NCI-H82 treated with DMSO at 0.1 percent for 48 hours (cell line): ENCODE results near the gene GBP2.
"Not testable (repeated sequence)": the region's sequence is repeated elsewhere in the genome, so short reads cannot be mapped to it uniquely, and the experiment has no call there.

ENCODE experiments used
- DNase-seq: peaks from one replicate; lab custom pipeline; 2025; ENCODE audit not compliant: unreplicated experiment; lab: John Stamatoyannopoulos, UW

The GBP2 gene

DNA sequence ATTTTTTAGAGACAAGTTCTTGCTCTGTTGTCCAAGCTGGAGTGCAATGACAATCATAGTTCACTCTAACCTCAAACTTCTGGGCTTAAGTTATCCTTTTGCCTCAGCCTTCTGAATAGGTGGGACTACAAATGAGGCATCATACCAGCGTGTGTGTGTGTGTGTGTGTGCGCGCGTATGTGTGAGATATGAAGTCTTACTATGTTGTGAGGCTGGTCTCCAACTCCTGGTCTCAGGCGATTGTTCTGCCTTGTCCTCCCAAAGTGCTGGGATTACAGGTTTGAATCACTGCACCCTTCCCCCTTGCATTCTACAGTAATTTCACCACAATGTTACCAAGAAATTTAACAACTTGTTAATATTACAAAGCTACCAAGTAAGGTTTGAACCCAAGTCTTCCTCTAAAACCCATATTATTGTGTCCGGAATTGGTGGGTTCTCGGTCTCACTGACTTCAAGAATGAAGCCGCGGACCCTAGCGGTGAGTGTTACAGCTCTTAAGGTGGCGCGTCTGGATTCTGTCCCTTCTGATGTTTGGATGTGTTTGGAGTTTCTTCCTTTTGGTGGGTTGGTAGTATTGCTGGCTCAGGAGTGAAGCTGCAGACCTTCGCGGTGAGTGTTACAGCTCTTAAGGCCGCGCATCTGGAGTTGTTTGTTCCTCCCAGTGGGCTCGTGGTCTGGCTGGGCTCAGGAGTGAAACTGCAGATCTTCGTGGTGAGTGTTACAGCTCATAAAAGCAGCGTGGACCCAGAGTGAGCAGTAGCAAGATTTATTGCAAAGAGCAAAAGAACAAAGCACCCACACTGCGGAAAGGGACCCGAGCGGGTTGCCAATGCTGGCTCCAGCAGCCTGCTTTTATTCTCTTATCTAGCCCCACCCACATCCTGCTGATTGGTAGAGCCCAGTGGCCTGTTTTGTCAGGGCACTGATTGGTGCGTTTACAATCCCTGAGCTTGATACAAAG, 970 bp upstream of the GBP2 start:
- not testable (repeated sequence) for DNase-seq

DNA sequence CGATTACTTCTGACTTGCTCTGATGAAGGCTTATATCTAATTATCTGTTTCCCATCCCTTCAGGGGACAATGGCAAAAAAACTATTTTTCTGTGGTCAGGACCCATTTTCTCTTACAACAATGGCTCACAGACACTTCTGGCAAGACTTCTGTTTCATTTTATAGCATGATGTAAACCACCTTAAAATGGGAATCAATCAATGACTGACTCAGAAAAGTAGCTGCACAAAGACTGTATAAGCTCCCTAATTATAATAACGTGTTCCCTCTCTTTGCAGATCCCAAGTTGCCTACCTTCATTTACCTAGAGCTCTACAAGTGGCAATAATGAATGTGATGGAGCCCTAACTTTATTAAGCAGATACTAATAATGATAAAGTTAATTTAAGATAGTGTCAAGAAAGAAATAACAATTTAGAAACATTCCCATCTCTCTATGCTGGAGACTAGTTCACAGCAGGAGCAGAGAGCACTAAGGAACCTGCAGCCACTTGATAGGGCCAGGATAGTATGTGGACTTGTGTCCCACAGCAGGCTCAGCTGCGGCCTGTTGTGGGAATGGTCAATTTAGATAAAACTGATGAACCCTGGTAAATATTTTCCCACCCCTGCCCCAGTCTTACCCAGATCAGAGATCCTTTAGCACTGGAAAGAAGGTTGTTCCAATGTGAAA, 538 bp downstream of the GBP2 start:
- DNase-seq: no peak

DNA sequence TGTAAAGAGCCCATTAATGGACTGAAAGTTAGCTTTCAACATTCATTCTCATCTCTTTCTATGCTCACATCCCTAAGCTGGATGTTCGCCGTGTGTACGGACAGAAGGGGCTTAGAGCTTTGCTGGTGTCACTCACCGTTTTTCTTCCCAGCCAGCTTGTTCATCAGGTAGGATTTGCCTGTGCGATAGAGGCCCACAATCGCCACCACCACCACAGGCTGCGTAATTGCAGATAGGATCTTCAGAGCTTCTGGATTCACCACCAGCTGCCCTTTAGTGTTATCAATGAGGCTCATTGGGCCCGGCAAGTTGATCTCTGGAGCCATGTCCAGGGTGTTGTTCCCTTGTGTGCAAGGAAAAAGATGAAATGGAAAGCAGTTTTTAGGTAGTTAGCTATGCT, 4.3 kb downstream of the GBP2 start:
- no peak for DNase-seq

DNA sequence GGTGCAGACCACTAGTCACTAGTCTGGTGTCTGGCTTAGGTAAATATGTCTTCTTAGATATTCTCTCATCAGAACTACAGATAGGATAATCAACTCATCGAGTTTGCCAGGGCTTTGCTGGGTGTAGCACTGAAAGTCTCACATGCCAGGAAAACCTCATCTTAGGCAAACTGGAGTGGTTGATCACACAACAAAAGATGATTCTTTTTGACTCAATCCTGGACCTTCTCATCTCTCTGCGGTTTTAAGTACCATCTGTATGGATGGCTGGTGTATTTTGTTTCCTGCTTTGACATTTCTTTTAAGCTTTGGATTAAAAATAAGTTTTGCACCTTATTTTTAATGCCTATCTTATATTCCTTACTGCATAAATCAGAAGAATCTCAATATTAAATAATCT, 11.3 kb downstream of the GBP2 start:
- DNase-seq: no peak

DNA sequence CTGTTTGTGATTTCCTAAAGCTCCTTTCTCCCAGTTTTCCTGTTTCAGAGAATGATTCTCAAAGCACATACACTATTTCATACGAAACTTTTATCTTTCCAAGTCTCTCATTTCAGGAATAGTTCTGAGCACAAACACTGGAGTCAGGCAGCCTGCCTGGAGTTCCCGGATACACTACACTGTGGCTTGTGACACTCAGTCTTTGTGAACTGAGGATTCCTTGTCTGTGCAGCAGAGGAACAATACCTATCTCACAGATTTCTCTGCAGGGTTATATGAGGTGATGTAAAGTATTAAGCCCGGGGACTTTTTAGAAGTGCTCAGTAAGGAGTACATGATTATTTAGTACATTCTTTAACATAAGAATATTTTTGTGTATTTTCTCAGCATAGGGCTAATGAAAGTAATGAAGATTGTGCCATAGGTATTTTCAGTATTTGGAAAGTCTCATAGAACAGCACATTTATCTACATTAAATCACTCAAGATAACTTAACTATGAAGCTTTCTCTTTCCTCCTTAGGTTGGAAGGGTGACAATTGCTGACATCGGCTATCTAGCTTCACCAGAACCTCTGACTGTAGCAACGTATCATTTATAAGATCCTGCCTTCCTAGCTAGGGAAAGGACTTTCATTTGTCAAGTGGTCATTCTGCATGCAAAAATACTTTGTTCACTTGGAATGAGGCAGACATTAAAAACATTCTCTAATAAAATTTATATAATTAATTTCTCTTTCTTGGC, 12.9 kb downstream of the GBP2 start:
- no peak for DNase-seq

DNA sequence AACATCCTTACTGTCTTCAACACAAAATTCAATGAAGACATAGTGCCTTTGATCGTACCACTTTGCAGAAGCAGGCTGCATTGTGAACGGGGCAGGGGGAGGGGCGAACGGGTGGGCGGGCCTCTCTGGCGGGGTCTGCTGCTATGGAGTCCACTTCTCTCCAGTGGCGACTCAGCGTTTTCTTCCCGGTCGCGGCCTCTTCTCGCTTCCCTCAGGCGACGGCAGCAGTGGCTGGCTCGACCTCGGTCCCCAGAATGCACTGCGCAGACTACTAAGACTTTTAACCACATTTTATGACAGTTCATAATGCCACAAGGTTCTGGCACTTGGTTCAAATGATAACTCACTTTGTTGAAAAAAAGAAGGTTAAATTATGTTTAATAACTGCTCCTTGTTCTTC, 21.2 kb downstream of the GBP2 start:
- no peak for DNase-seq

DNA sequence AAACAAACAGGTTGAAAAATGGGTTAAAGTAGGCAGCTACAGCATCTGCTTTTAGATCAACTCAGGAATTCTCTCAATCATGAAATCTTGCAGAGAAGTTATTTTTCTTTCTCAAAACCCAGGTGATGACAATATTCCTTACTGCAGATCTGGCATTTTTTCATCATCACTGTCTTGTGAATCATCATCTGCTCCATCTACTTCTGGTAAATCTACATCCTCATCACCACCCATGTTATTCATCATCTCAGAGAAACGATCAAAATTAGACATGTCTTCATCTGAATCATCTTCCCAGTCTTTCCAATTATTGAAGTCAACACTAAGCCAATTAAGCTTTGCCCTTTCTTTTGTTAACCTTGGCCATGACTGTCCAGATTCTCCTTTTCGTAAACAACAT, 21.8 kb downstream of the GBP2 start:
- DNase-seq: no peak

DNA sequence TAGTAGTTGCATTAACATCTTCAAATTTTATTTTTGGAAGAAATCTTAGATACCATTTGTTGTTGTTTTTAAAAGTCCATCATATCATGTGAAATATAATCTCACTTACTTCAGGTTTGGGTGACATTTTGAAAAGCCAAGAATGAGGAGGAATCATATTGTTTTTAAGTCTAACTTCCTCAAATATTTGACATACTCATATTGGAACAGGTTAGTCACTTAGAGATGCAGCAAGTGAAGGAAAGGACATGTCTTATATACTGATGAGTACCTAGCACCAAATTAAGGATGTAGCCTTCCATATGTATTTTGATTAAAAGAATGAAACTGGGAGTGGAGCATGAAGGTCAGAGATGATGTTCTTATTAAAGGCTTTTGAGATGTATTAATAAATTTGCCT, 23.9 kb downstream of the GBP2 start:
- DNase-seq: no peak

DNA sequence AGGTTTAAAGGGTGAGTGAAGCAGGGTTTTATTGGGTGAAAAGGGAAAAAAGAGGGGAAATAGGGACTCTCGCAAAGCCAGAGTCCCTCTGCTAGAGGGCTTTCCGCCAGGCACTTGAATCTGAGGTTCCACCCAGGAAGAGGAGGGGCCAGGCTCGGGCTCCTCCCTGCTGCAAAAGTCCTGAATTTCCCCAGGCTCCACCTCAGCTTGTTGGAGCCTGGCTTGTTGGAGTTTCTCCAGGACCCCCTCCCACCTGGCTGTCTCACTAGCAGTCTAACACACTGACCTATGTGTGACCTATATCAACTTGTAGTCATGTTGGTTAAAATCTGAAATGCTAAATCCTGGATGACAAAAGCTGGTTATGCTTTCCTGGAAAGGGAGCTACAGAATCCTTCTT, 25.5 kb downstream of the GBP2 start:
- DNase-seq: no peak

DNA sequence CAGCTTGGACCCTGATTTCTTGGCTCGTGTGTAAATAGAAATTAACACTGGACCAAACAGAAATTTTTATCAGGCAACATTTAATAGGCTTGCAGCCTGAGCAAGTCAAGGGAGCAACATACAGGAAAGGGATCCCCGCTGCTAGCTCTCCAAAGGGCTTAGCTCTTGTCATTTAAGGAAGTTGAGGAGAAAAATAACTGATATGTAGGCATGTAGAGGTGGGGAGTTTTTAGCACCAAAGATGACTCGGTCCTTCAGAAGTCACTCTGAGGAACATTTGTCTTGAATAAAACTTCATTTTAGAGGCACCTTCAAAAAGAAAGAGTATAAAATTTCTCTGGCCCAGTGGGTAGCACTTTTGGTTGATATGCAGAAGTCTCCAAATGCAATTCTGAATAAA, 27.1 kb downstream of the GBP2 start:
- DNase-seq: no peak

DNA sequence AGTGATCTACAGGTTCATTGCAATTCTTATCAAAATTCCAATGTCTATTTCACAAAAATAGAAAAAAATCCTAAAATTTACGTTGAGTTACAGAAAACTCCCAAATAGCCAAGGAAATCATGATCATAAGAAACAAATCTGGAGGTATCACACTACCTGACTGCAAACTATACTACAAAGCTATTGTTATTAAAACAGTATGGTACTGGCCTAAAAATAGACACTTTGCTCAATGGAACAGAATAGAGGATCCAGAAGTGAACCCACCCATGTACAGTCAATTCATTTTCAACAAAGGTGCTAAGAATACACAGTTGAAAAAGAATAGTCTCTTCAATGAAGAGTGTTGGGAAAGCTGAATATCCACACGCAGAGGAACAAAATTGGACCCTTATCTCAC, 30.2 kb downstream of the GBP2 start:
- DNase-seq: no peak

DNA sequence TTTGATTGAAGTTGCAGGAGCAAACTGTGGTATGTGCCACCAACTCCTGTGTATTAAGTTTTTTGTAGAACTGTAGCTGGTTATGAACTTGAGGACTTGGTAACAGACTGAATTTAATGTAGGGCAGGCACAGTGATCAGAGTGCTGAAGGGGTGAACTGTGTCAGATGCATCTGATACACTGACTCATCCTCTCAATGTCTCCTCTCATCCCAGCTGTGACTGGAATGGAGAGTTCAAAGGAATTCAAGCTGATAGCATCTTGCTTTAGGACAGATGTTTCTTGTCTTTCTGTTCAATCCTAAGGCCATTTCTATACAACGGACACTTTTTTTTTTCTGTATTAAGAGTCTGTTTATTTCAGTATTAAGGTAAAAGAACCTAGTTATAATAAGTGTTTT, 36.0 kb downstream of the GBP2 start:
- no peak for DNase-seq

DNA sequence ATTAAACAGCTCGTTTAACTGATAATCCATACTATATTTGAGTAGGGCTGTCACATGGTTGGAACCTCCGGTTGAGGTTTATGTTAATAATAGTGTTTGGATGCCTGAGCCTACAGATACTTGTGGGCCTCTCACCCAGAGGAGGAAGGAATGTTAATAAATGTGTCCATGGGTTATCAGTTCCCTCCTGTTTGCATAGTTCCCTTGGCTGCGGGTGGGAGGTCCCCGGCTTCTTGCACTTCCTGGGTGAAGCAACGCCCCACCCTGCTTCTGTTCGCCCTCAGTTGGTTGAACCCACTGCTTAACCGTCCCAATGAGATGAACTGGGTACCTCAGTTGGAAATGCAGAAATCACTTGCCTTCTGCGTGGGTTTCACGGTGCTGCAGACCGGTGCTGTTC, 37.3 kb downstream of the GBP2 start:
- DNase-seq: no peak

DNA sequence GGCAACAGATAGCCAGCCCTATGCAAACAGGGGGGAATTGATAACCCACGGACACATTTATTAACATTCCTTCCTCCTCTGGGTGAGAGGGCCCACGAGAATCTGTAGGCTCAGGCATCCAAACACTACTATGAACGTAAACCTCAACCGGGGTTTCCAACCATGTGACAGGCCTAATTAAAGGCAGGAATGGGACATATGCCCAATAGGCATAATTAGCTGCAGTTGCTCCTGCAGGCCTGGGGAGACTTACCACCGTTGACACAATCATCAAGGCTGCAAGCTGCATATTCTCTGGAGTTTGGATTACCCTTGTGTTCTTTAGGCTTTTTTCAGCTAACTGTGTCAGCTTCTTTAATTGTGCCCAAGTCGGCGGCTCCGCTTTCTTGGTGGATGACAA, 38.7 kb downstream of the GBP2 start:
- no peak for DNase-seq

DNA sequence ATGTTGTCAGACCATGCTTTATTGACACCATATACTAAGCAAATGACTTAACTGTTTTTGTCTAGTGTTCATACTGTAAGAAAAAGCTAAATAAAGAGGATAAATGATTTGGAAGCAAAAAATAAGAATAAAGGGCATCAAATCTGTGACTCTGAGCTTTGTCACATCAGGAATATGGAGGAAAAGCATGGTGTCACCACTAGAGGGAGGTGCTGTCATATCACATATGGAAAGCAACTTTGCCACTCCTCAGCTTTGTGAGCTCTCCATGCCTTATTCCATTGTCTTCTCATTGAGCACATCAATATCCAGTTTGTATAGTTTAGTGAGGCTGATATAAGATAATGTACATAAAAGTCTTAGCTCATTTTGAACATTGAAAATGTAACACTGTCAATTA, 40.1 kb downstream of the GBP2 start:
- DNase-seq: no peak

DNA sequence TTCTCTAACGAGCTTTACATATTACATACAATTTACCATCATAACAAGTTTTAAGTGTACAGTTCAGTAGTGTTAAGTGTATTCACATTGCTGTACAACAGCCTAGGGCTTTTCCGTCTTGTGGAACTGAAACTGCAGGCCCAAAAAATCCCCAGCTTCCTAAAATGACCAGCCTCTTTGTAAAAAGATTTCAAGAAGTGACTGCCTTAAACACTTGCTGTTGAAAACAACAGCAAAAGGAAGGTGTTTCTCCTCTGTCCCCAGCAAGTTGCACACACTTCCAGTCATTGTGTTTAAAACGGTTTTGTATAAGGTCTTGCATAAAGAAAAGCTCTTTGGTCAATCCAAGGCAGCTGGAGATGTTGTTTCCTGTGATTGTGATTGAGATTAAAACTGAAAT, 44.9 kb downstream of the GBP2 start:
- DNase-seq: no peak

DNA sequence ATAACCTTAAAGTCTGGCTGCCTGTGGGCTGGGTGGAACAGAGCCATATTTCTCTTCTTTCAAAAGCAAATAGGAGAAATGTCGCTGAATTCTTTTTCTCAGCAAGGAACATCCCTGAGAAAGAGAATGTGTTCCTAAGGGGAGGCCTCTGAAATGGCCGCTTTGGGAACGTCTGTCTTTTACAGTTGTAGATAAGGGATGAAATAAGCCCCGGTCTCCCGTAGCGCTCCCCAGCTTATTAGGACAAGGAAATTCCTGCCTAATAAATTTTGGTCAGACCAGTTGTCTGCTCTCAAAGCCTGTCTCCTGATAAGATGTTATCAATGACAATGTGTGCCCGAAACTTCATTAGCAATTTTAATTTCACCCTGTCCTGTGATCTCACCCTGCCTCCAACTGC, 45.8 kb downstream of the GBP2 start:
- DNase-seq: not testable (repeated sequence)

DNA sequence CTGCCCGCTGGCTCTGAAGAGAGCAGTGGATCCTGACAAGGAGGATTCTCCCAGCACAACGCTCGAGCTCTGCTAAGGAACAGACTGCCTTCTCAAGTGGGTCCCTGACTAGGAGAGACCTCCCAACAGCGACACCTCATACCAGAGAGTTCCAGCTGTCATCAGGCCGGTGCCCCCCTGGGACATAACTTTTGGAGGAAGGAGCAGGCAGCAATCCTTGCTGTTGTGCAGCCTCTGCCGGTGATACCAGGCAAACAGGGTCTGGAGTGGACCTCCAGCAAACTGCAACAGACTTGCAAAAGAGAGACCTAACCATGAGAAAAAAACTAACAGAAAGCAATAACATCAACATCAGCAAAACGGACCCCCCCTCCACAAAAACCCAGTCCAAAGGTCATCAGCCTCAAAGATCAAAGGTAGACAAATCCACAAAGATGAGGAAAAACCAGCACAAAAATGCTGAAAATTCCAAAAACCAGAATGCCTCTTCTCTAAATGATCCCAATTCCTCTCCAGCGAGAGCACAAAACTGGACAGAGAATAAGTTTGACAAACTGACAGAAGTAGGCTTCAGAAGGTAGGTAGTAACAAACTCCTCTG, 53.3 kb downstream of the GBP2 start:
- not testable (repeated sequence) for DNase-seq

DNA sequence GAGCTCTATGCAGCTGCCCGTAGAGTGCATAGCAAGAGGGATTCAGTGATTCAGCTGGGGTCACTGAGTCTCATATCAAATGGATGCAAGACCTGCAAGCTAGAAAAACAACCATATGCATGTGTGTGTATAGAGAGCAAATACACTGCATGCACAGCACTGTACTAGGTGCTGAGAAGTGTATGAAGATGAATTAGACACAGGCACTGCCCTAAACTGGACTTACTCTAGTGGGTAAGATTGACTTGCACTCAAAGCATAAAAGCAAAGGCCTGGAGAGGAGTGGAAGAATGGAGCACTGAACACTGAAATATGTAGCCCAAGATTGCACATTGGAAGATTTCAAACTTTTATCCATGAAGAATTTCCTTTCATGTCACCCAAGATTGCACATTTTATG, 55.4 kb downstream of the GBP2 start:
- DNase-seq: no peak

DNA sequence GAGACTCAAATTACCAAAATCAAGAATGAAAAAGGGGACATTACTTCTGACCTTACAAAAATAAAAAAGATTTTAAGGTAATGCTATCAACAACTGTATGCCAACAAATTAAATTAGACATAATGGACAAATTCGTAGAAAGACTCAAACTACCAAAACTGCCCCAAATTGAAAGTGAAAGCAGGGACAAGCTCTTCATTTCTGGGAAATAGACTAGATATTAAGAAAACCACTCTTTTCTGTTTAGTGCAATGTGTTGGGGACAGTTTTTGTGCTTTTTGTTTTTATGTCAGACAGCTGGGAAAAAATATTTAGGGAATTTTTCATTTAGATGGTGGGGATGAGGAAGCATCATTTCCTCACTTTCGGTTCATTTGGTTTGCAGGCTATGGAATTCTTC, 56.0 kb downstream of the GBP2 start:
- DNase-seq: no peak

DNA sequence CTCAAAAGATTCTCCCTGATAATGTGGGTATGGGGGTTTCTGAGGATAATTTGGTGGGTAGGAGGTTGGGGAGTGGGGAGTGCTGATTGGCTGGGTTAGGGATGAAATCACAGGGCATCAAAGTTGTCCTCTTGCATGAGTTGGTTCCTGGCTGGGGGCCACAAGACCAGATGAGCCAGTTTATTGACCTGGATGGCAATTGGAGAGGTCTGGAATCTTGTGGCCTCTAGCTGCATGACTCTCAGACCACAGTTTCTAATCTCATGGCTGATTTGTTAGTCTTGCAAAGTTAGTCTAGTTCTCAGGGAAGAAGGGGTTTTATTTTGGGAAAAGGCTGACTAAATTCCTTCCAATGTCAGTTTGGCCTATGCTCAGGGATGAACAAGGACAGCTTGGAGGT, 57.6 kb downstream of the GBP2 start:
- DNase-seq: no peak
